H1 (cell line): Measurements from ENCODE around the gene DUS1L. TPM values are rescaled to one million over a fixed set of nuclear protein-coding genes. Genes with fewer than 3 reads are reported as not detected.
A peak's percentile ranks its signal among the peaks of the same experiment; 100 is the strongest.

Source experiments
- CTCF ChIA-PET: fragments of 300-600 bp; sonication (Branson Sonifier 250); formaldehyde crosslinking; loops from one replicate; lab custom pipeline; 2021; ENCODE audit not compliant: partially characterized antibody; lab: Charles Lee
- POLR2A ChIA-PET: fragments of 300-600 bp; sonication (Branson Sonifier 250); formaldehyde crosslinking; loops from one replicate; lab custom pipeline; 2021; ENCODE audit warnings: inconsistent platforms; ENCODE audit not compliant: partially characterized antibody; lab: Charles Lee
- DNase-seq, 2 experiments: peaks; one replicate each; pipeline versions ENCODE4 v3.0.0 to v3.0.0-alpha.2; 2010 to 2022; ENCODE audit warnings: low spot score in 2 of 2, low read depth in 1 of 2, mixed read lengths in 1 of 2
- FAIRE-seq: peaks from 2 replicates; lab custom pipeline; 2011; peaks lifted over from hg19 to GRCh38; lab: Jason Lieb, UNC
- H2AFZ ChIP-seq: 2 replicates; pipeline ENCODE4 v1.8.1; 2012; ENCODE audit warnings: low read length, inconsistent platforms
- H2AK5ac ChIP-seq: 2 replicates; pipeline ENCODE4 v1.6.1; 2013; ENCODE audit warnings: low read depth, low read length
- H2BK120ac ChIP-seq: replicated peaks from 2 replicates; pipeline ENCODE3; 2013; ENCODE audit warnings: low read depth, low read length, inconsistent platforms
- H2BK12ac ChIP-seq: 2 replicates; pipeline ENCODE4 v1.6.1; 2013; ENCODE audit warnings: low read depth, low read length
- H2BK15ac ChIP-seq: 2 replicates; pipeline ENCODE4 v1.6.1; 2013; ENCODE audit warnings: low read length
- H2BK20ac ChIP-seq: 2 replicates; pipeline ENCODE4 v1.6.1; 2013; ENCODE audit warnings: low read length
- H2BK5ac ChIP-seq: 2 replicates; pipeline ENCODE4 v1.6.1; 2013; ENCODE audit warnings: low read depth, low read length
- H3K14ac ChIP-seq: 2 replicates; pipeline ENCODE4 v1.6.1; 2013; ENCODE audit warnings: inconsistent platforms; ENCODE audit not compliant: insufficient read length
- H3K18ac ChIP-seq: 2 replicates; pipeline ENCODE4 v1.6.1; 2013; ENCODE audit warnings: low read length; ENCODE audit errors: extremely low read depth
- H3K23ac ChIP-seq: 2 replicates; pipeline ENCODE4 v1.6.1; 2013; ENCODE audit warnings: inconsistent platforms; ENCODE audit not compliant: insufficient read length
- H3K23me2 ChIP-seq: 2 replicates; pipeline ENCODE4 v1.6.1; 2013; ENCODE audit warnings: low read depth, low read length
- H3K27ac ChIP-seq: 2 replicates; pipeline ENCODE4 v1.6.1; 2011; ENCODE audit warnings: low read depth, low read length, inconsistent platforms
- H3K27me3 ChIP-seq, 4 experiments: replicated peaks in 1 of 4; 1 replicate in 1 of 4; 2 replicates in 3 of 4; pipeline versions ENCODE4 v1.6.1 to v1.8.1; 2011 to 2013; ENCODE audit warnings: low read length in 3 of 4, mild to moderate bottlenecking in 3 of 4, inconsistent platforms in 2 of 4, mixed read lengths in 2 of 4, moderate library complexity in 1 of 4; ENCODE audit not compliant: control insufficient read depth in 3 of 4, insufficient read depth in 3 of 4; ENCODE audit errors: extremely low read depth in 1 of 4
- H3K36me3 ChIP-seq, 4 experiments: 2 replicates each; pipeline versions ENCODE4 v1.6.1 to v1.8.1; 2011 to 2013; ENCODE audit warnings: mild to moderate bottlenecking in 4 of 4, low read length in 3 of 4, moderate library complexity in 2 of 4, control low read depth in 1 of 4, inconsistent platforms in 1 of 4; ENCODE audit not compliant: insufficient read depth in 4 of 4, control insufficient read depth in 2 of 4
- H3K4ac ChIP-seq: replicated peaks from 2 replicates; pipeline ENCODE3; 2013; ENCODE audit warnings: low read length, low read depth, mixed read lengths, inconsistent platforms; ENCODE audit not compliant: insufficient read length
- H3K4me1 ChIP-seq, 4 experiments: replicated peaks in 1 of 4; 1 replicate in 1 of 4; 2 replicates in 3 of 4; pipeline versions ENCODE4 v1.6.1 to v1.8.1; 2011 to 2013; ENCODE audit warnings: low read length in 3 of 4, inconsistent platforms in 2 of 4, mixed read lengths in 1 of 4; ENCODE audit not compliant: insufficient read depth in 4 of 4, control insufficient read depth in 3 of 4
- H3K4me2 ChIP-seq, 2 experiments: 2 replicates each; pipeline versions ENCODE4 v1.6.1 to v1.8.1; 2011 to 2013; ENCODE audit warnings: low read depth in 2 of 2, low read length in 2 of 2, control low read depth in 1 of 2, inconsistent platforms in 1 of 2, mild to moderate bottlenecking in 1 of 2; ENCODE audit not compliant: insufficient read depth in 1 of 2
- H3K4me3 ChIP-seq, 4 experiments: fragments of 200-600, 300-600 bp in 1 of 4; sonication (generic), shearing (Covaris generic), sonication (Bioruptor Twin) in 1 of 4; 2 replicates each; pipeline versions ENCODE4 v1.5.1 to v1.8.1; 2011 to 2016; ENCODE audit warnings: low read length in 4 of 4, low read depth in 3 of 4, control low read depth in 2 of 4, inconsistent platforms in 2 of 4, mild to moderate bottlenecking in 2 of 4, mixed read lengths in 1 of 4, moderate library complexity in 1 of 4; ENCODE audit not compliant: insufficient read depth in 2 of 4; ENCODE audit errors: extremely low read depth in 1 of 4
- H3K56ac ChIP-seq: replicated peaks from 2 replicates; pipeline ENCODE3; 2013; ENCODE audit warnings: low read depth, mild to moderate bottlenecking, mixed read lengths, low read length, inconsistent platforms; ENCODE audit not compliant: insufficient read length
- H3K79me1 ChIP-seq: 2 replicates; pipeline ENCODE4 v1.6.1; 2013; ENCODE audit warnings: low read depth, low read length, control low read depth
- H3K79me2 ChIP-seq, 2 experiments: 2 replicates each; pipeline versions ENCODE4 v1.6.1 to v1.8.1; 2012 to 2013; ENCODE audit warnings: low read length in 2 of 2, mild to moderate bottlenecking in 2 of 2, inconsistent platforms in 1 of 2; ENCODE audit not compliant: insufficient read depth in 2 of 2, control insufficient read depth in 1 of 2
- H3K9ac ChIP-seq, 4 experiments: replicated peaks in 1 of 4; 1 replicate in 1 of 4; 2 replicates in 3 of 4; pipeline versions ENCODE4 v1.6.1 to v1.8.1; 2011 to 2013; ENCODE audit warnings: low read depth in 3 of 4, low read length in 3 of 4, control low read depth in 2 of 4, mild to moderate bottlenecking in 2 of 4, moderate library complexity in 2 of 4, inconsistent platforms in 1 of 4; ENCODE audit errors: extremely low read depth in 1 of 4
- H3K9me3 ChIP-seq, 2 experiments: 2 replicates each; pipeline versions ENCODE4 v1.6.1 to v1.8.1; 2012 to 2013; ENCODE audit warnings: mild to moderate bottlenecking in 2 of 2, moderate library complexity in 2 of 2, control low read depth in 1 of 2, inconsistent platforms in 1 of 2, low read depth in 1 of 2, low read length in 1 of 2, mixed read lengths in 1 of 2; ENCODE audit not compliant: insufficient read depth in 2 of 2
- H4K20me1 ChIP-seq, 2 experiments: replicated peaks in 1 of 2; 2 replicates each; pipeline versions ENCODE3 to v1.8.1; 2011 to 2013; ENCODE audit warnings: inconsistent platforms in 2 of 2, low read length in 2 of 2, mild to moderate bottlenecking in 1 of 2; ENCODE audit not compliant: insufficient read depth in 2 of 2, control insufficient read depth in 1 of 2
- H4K5ac ChIP-seq: 2 replicates; pipeline ENCODE4 v1.6.1; 2013; ENCODE audit warnings: low read length, low read depth, mixed read lengths, inconsistent platforms; ENCODE audit not compliant: insufficient read length
- H4K8ac ChIP-seq: 2 replicates; pipeline ENCODE4 v1.8.0; 2013; ENCODE audit warnings: mild to moderate bottlenecking, moderate library complexity, low read length, inconsistent platforms; ENCODE audit not compliant: insufficient read depth; ENCODE audit errors: extremely low read depth
- H4K91ac ChIP-seq: replicated peaks from 2 replicates; pipeline ENCODE3; 2013; ENCODE audit warnings: low read length, mixed read lengths, inconsistent platforms; ENCODE audit not compliant: insufficient read length
- MAFK ChIP-seq: IDR thresholded peaks from 2 replicates; pipeline ENCODE4 v1.6.1; 2012; ENCODE audit warnings: low read depth, mild to moderate bottlenecking, improper control_type of control experiment, low read length
- WGBS, 2 experiments: shearing (Covaris generic) in 1 of 2; methylation state at CpG; one replicate each; pipeline versions ENCODE4 v1.1.6 to v1.1.7; 2013 to 2015; ENCODE audit warnings: low lambda C conversion rate in 2 of 2, mixed read lengths in 2 of 2, inconsistent platforms in 1 of 2, low coverage in 1 of 2, missing lambda C conversion rate in 1 of 2; ENCODE audit not compliant: insufficient replicate concordance in 2 of 2, insufficient coverage in 1 of 2, insufficient read length in 1 of 2; ENCODE audit errors: extremely low coverage in 1 of 2, missing lambda C conversion rate in 1 of 2; 5-methylcytosine and 5-hydroxymethylcytosine counted together
- polyA plus RNA-seq, 7 experiments: library from polyadenylated mRNA; depleted of rRNA in 3 of 7; stranded (reverse) in 5 of 7; unstranded in 2 of 7; fragments of >200 nt in 5 of 7; fragments of 200-250 nt in 2 of 7; gene quantifications; 1 replicate in 5 of 7; 2 replicates in 1 of 7; 4 replicates in 1 of 7; pipeline versions ENCODE4 v1.2.1 to v1.2.3, GENCODE V29; 2011 to 2013; ENCODE audit warnings: missing spikeins in 2 of 7, mixed read lengths in 2 of 7
- total RNA-seq: library from RNA; stranded (reverse); fragmentation: NEBNext Ultra II Directional; extraction: Animal tissue kit (Norgen Biotek cat#: 25700); gene quantifications from 2 replicates; pipeline ENCODE4 v1.2.1, GENCODE V29; 2021
- TF ChIP-seq, protein P1 (sequence below), 3 experiments: IDR thresholded peaks; 1 replicate in 2 of 3; 2 replicates in 1 of 3; pipeline versions ENCODE4 v1.5.1 to v1.6.1; 2011; ENCODE audit warnings: low read length in 3 of 3, mild to moderate bottlenecking in 3 of 3, inconsistent platforms in 2 of 3, low read depth in 1 of 3, moderate library complexity in 1 of 3; ENCODE audit not compliant: insufficient read depth in 1 of 3; ENCODE audit errors: control extremely low read depth in 1 of 3

DUS1L gene
- total and polyA plus RNA-seq, 2 of the 8 experiments (the other 6 are each of a cell fraction or from before 2014, with no cell fraction given), result 34.5 to 69.1 TPM

DNA sequence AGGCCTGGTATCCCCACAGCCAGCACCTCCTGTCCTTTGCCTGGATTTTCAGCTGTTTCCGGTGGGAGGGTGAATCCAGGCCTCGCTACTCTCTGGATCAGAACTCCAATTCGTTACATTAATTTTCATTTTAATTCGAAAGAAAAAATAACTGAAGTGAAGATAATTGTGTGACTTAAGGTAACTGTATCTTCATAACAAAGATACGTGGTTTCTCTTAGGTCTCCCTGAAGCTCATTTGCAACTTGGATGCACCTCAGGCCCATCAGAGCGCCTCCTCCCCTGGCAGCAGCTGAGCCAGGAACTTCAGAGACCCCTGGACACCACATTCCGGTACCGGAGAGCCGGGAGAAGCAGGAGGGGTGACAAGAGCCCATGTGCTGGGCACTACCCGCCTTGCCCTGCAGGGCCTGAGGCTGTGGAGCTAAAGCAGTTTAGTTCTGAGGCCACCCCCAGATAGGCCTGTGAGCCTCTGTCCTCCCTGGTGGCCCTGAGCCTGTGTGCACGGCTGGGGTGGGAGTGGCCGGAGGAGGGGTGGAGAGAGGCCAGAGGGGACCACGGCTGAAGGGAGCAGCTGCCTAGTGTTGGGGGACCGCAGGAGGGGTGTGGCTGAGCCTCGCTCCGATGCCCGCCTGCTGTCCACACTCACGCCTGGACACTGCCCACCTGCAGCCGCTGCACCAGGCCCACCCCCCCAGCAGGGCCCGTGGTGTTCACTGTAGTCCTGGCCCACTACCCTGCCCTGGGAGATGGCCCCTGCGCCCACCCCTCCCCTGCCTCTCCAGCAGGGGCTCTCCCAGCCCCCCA lies 11.4 kb upstream of the DUS1L start:
- no peak overlapping the region for H3K23ac ChIP-seq
- no peak overlapping the region for H3K4me2 ChIP-seq
- H3K4me3 ChIP-seq, result no peak overlapping the region
- H3K56ac ChIP-seq, result no peak overlapping the region
- H3K79me1 ChIP-seq, result peaks cover 5% of the 10 kb centered on the region
- no peak overlapping the region for H2BK5ac ChIP-seq
- no peak overlapping the region for H2BK120ac ChIP-seq
- no peaks in the 10 kb centered on the region for H3K79me2 ChIP-seq
- peaks cover 17 to 26% of the 10 kb centered on the region in 2 experiments for H4K20me1 ChIP-seq
- no peak overlapping the region for H3K27ac ChIP-seq
- H3K4ac ChIP-seq, result no peak overlapping the region
- DNase-seq (no peak), FAIRE-seq (no peak)
- 87% methylated on average over 16 of the region's 21 CpGs; no CpG with 5 or more reads in 1 of the 2 experiments for WGBS, 2 experiments
- H4K5ac ChIP-seq, result no peak overlapping the region
- H2BK20ac ChIP-seq, result no peak overlapping the region
- no peaks in the 10 kb centered on the region for H3K23me2 ChIP-seq
- H2AFZ ChIP-seq, result no peak overlapping the region
- H3K9me3 ChIP-seq, result no peaks in the 10 kb centered on the region
- ChIA-PET CTCF (interaction anchor here (0.8 to 2.7 kb wide), 11 partner anchors 11 to 207 kb away, joined by 3 to 16 read pairs (median 3); partner anchors contain the start of gene FASN), POLR2A (interaction anchor here (1.1 to 12.5 kb wide), 15 partner anchors 11 to 211 kb away, joined by 3 to 105 read pairs (median 7); partner anchors contain the start of genes DUS1L, FASN, GPS1 and RAC3)
- no peak overlapping the region for H2BK15ac ChIP-seq
- H3K18ac ChIP-seq, result no peak overlapping the region
- H4K91ac ChIP-seq, result no peak overlapping the region
- no peak overlapping the region for H3K9ac ChIP-seq
- TF ChIP-seq MAFK, result no peak
- TF ChIP-seq, protein P1, sequence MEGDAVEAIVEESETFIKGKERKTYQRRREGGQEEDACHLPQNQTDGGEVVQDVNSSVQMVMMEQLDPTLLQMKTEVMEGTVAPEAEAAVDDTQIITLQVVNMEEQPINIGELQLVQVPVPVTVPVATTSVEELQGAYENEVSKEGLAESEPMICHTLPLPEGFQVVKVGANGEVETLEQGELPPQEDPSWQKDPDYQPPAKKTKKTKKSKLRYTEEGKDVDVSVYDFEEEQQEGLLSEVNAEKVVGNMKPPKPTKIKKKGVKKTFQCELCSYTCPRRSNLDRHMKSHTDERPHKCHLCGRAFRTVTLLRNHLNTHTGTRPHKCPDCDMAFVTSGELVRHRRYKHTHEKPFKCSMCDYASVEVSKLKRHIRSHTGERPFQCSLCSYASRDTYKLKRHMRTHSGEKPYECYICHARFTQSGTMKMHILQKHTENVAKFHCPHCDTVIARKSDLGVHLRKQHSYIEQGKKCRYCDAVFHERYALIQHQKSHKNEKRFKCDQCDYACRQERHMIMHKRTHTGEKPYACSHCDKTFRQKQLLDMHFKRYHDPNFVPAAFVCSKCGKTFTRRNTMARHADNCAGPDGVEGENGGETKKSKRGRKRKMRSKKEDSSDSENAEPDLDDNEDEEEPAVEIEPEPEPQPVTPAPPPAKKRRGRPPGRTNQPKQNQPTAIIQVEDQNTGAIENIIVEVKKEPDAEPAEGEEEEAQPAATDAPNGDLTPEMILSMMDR (IDR thresholded peaks at IDR 0.05; ENCODE audit: control extremely low read depth in 1 of 3, insufficient read depth in 1 of 3, low read depth in 1 of 3, low read length in 3 of 3), result peak in 1 of 3 experiments; percentile 8; a peak in 1 of 4 replicates
- peaks cover 21 to 43% (median 30%) of the 10 kb centered on the region in 4 experiments for H3K36me3 ChIP-seq
- no peak overlapping the region for H4K8ac ChIP-seq
- no peak overlapping the region for H2BK12ac ChIP-seq
- H3K4me1 ChIP-seq, result no peaks in the 10 kb centered on the region
- H3K14ac ChIP-seq, result no peak overlapping the region
- no peak overlapping the region for H2AK5ac ChIP-seq
- no peaks in the 10 kb centered on the region; a peak in 1 of 7 replicates for H3K27me3 ChIP-seq
